Ovary (tissue), 3 donors: ENCODE results near the gene ZSWIM5.

ENCODE experiments used
- CTCF ChIP-seq, 3 donors: fragments of 450-650 bp in 2 of 3; fragments of 200-600 bp in 1 of 3; IDR thresholded peaks; one replicate each; pipeline versions ENCODE4 v1.5.1 to v1.8.0; 2016 to 2022; ENCODE audit warnings: antibody characterized with exemption in 3 of 3, mild to moderate bottlenecking in 1 of 3
- POLR2A ChIP-seq: fragments of 450-650 bp; IDR thresholded peaks from one replicate; pipeline ENCODE4 v1.6.1; 2017; ENCODE audit warnings: antibody characterized with exemption, mild to moderate bottlenecking, moderate library complexity
- donor health status: DM: no; HTN: no; CAD: no.

- no peak for TF ChIP-seq POLR2A
- no peak for TF ChIP-seq CTCF (IDR thresholded peaks at IDR 0.05)
Observed at GRCh38 chr1:45005761-45006160, 200.6 kb downstream of the ZSWIM5 start.
